GM19467 (cell line): ENCODE results near the gene HRC.

Source experiments
- ATAC-seq: cut with Tn5 transposase; IDR thresholded peaks from one replicate; pipeline ENCODE4 v1.9.1; 2021; ENCODE audit warnings: mild to moderate bottlenecking, moderate library complexity; ENCODE audit not compliant: unreplicated experiment

The HRC gene

GRCh38 chr19:49117677-49118564 lies 37.3 kb downstream of the HRC start:
- no peak for ATAC-seq

- no peak for ATAC-seq
Measured at GRCh38 chr19:49116544-49116943, 38.7 kb downstream of the HRC start.

- peak; percentile 3 for ATAC-seq
Measured at GRCh38 chr19:49114630-49115363, 40.4 kb downstream of the HRC start.

GRCh38 chr19:49113762-49114629 lies 41.2 kb downstream of the HRC start, which contains the start of gene LIN7B:
LIN7B (plus strand) TSS chr19:49114370; CDS start chr19:49114405, 35 bp downstream.
- ATAC-seq, result peak; percentile 46

- ATAC-seq, result no peak
Measured at GRCh38 chr19:49111218-49111998, 43.8 kb downstream of the HRC start.

- no peak for ATAC-seq
Measured at GRCh38 chr19:49110567-49110966, 44.6 kb downstream of the HRC start.

- ATAC-seq, result no peak
Measured at GRCh38 chr19:49109569-49110233, 45.5 kb downstream of the HRC start.

- ATAC-seq, result no peak
Measured at GRCh38 chr19:49109051-49109450, 46.1 kb downstream of the HRC start.

GRCh38 chr19:49107625-49108459 lies 47.4 kb downstream of the HRC start:
- ATAC-seq, result no peak

GRCh38 chr19:49106648-49107135 lies 48.5 kb downstream of the HRC start:
- no peak for ATAC-seq

GRCh38 chr19:49104229-49104864 lies 50.8 kb downstream of the HRC start:
- no peak for ATAC-seq

- ATAC-seq, result no peak
Measured at GRCh38 chr19:49103331-49104085, 51.7 kb downstream of the HRC start.

- ATAC-seq, result no peak
Measured at GRCh38 chr19:49102303-49102702, 52.9 kb downstream of the HRC start.
